H9 (cell line): Measurements from ENCODE around the gene GLS2. TPM values are rescaled to one million over a fixed set of nuclear protein-coding genes. Genes with fewer than 3 reads are reported as not detected.
"Not testable (repeated sequence)": the region's sequence is repeated elsewhere in the genome, so short reads cannot be mapped to it uniquely, and the experiment has no call there.

Experiments used
- DNase-seq: peaks from one replicate; pipeline ENCODE4 v3.0.0-alpha.2; 2017
- H2AFZ ChIP-seq: one replicate; pipeline ENCODE4 v1.6.1; 2013; ENCODE audit warnings: mild to moderate bottlenecking, low read length, control low read depth, moderate library complexity
- H2AK5ac ChIP-seq: 2 replicates; pipeline ENCODE4 v1.6.1; 2013; ENCODE audit warnings: low read length, control low read depth, mixed read lengths; ENCODE audit not compliant: insufficient read length
- H2BK120ac ChIP-seq: one replicate; pipeline ENCODE4 v1.6.1; 2013; ENCODE audit warnings: low read depth, mild to moderate bottlenecking, low read length, control low read depth, inconsistent platforms; ENCODE audit not compliant: poor library complexity, severe bottlenecking
- H2BK12ac ChIP-seq: 2 replicates; pipeline ENCODE4 v1.6.1; 2013; ENCODE audit warnings: low read length, control low read depth, mixed read lengths, low read depth; ENCODE audit not compliant: insufficient read length
- H2BK15ac ChIP-seq: 2 replicates; pipeline ENCODE4 v1.6.1; 2013; ENCODE audit warnings: low read depth, low read length, control low read depth
- H2BK20ac ChIP-seq: one replicate; pipeline ENCODE4 v1.6.1; 2013; ENCODE audit warnings: low read depth, mild to moderate bottlenecking, low read length, control low read depth, inconsistent platforms; ENCODE audit not compliant: poor library complexity, severe bottlenecking
- H2BK5ac ChIP-seq: 2 replicates; pipeline ENCODE4 v1.6.1; 2013; ENCODE audit warnings: low read length, control low read depth, mixed read lengths; ENCODE audit not compliant: insufficient read length
- H3K14ac ChIP-seq: 2 replicates; pipeline ENCODE4 v1.6.1; 2013; ENCODE audit warnings: low read length, control low read depth; ENCODE audit not compliant: insufficient read depth
- H3K18ac ChIP-seq: 2 replicates; pipeline ENCODE4 v1.6.1; 2013; ENCODE audit warnings: low read depth, mild to moderate bottlenecking, mixed read lengths, low read length, control low read depth; ENCODE audit not compliant: insufficient read length
- H3K23ac ChIP-seq: 2 replicates; pipeline ENCODE4 v1.6.1; 2013; ENCODE audit warnings: low read length, control low read depth, mixed read lengths, low read depth; ENCODE audit not compliant: insufficient read length
- H3K23me2 ChIP-seq: 2 replicates; pipeline ENCODE4 v1.6.1; 2013; ENCODE audit warnings: low read depth, mild to moderate bottlenecking, mixed read lengths, low read length, control low read depth; ENCODE audit not compliant: insufficient read length, poor library complexity, severe bottlenecking
- H3K27ac ChIP-seq: 2 replicates; pipeline ENCODE4 v1.5.1; 2013; ENCODE audit warnings: low read length, control low read depth, mixed read lengths, low read depth; ENCODE audit not compliant: insufficient read length
- H3K27me3 ChIP-seq: 2 replicates; pipeline ENCODE4 v1.6.1; 2013; ENCODE audit warnings: low read length, control low read depth, inconsistent platforms; ENCODE audit not compliant: insufficient read depth
- H3K4ac ChIP-seq: 2 replicates; pipeline ENCODE4 v1.6.1; 2013; ENCODE audit warnings: low read depth, mild to moderate bottlenecking, control low read depth, inconsistent platforms, low read length, moderate library complexity
- H3K4me1 ChIP-seq: 2 replicates; pipeline ENCODE4 v1.6.1; 2013; ENCODE audit warnings: low read length, control low read depth, inconsistent platforms; ENCODE audit not compliant: insufficient read depth
- H3K4me2 ChIP-seq: 2 replicates; pipeline ENCODE4 v1.6.1; 2013; ENCODE audit warnings: low read length, control low read depth, mixed read lengths; ENCODE audit not compliant: insufficient read length, insufficient read depth
- H3K56ac ChIP-seq: 2 replicates; pipeline ENCODE4 v1.6.1; 2013; ENCODE audit warnings: low read depth, mild to moderate bottlenecking, mixed read lengths, low read length, control low read depth; ENCODE audit not compliant: insufficient read length
- H3K79me1 ChIP-seq: 2 replicates; pipeline ENCODE4 v1.6.1; 2013; ENCODE audit warnings: low read depth, mild to moderate bottlenecking, moderate library complexity, low read length, control low read depth, inconsistent platforms; ENCODE audit not compliant: insufficient read depth, poor library complexity, severe bottlenecking
- H3K79me2 ChIP-seq: 2 replicates; pipeline ENCODE4 v1.6.1; 2013; ENCODE audit warnings: low read length, control low read depth, inconsistent platforms; ENCODE audit not compliant: insufficient read depth
- H3K9ac ChIP-seq: 2 replicates; pipeline ENCODE4 v1.6.1; 2013; ENCODE audit warnings: low read length, control low read depth, mixed read lengths; ENCODE audit not compliant: insufficient read length; ENCODE audit errors: extremely low read depth
- H3K9me3 ChIP-seq: one replicate; pipeline ENCODE4 v1.6.1; 2013; ENCODE audit warnings: low read depth, low read length, inconsistent platforms; ENCODE audit not compliant: control insufficient read depth
- H3T11ph ChIP-seq: one replicate; pipeline ENCODE4 v1.6.1; 2013; ENCODE audit warnings: mild to moderate bottlenecking, low read length, control low read depth, inconsistent platforms
- H4K20me1 ChIP-seq: one replicate; pipeline ENCODE4 v1.6.1; 2013; ENCODE audit not compliant: control insufficient read depth, insufficient read length, insufficient read depth
- H4K5ac ChIP-seq: 2 replicates; pipeline ENCODE4 v1.6.1; 2013; ENCODE audit warnings: low read depth, mild to moderate bottlenecking, mixed read lengths, low read length, control low read depth; ENCODE audit not compliant: insufficient read length
- H4K8ac ChIP-seq: replicated peaks from 2 replicates; pipeline ENCODE4 v1.6.1; 2013; ENCODE audit warnings: low read length, control low read depth, mixed read lengths, low read depth; ENCODE audit not compliant: insufficient read length
- H4K91ac ChIP-seq: 2 replicates; pipeline ENCODE4 v1.6.1; 2013; ENCODE audit warnings: low read depth, mild to moderate bottlenecking, moderate library complexity, mixed read lengths, low read length, control low read depth; ENCODE audit not compliant: insufficient read length
- H3K27ac Mint-ChIP-seq, 3 experiments: 2 replicates in 2 of 3; 3 replicates in 1 of 3; pipeline ENCODE4 v1.8.0; 2020 to 2021; ENCODE audit warnings: mixed read lengths in 3 of 3, mild to moderate bottlenecking in 1 of 3, moderate library complexity in 1 of 3
- H3K27me3 Mint-ChIP-seq: 2 replicates; pipeline ENCODE4 v1.8.0; 2021; ENCODE audit warnings: low read depth, mild to moderate bottlenecking, moderate library complexity, mixed read lengths
- H3K36me3 Mint-ChIP-seq, 3 experiments: 2 replicates in 2 of 3; 3 replicates in 1 of 3; pipeline ENCODE4 v1.8.0; 2020 to 2021; ENCODE audit warnings: low read depth in 3 of 3, mixed read lengths in 3 of 3; ENCODE audit not compliant: insufficient read depth in 1 of 3
- H3K4me1 Mint-ChIP-seq, 2 experiments: 2 replicates each; pipeline ENCODE4 v1.8.0; 2020; ENCODE audit warnings: mixed read lengths in 2 of 2
- H3K4me3 Mint-ChIP-seq, 2 experiments: 2 replicates in 1 of 2; 3 replicates in 1 of 2; pipeline ENCODE4 v1.8.0; 2020 to 2021; ENCODE audit warnings: mild to moderate bottlenecking in 2 of 2, mixed read lengths in 2 of 2, moderate library complexity in 1 of 2
- H3K9me3 Mint-ChIP-seq, 2 experiments: 2 replicates in 1 of 2; 3 replicates in 1 of 2; pipeline ENCODE4 v1.8.0; 2020; ENCODE audit warnings: mild to moderate bottlenecking in 2 of 2, mixed read lengths in 2 of 2, moderate library complexity in 1 of 2
- WGBS: extraction: QIAGEN DNeasy Blood & Tissue Kit; methylation state at CpG from one replicate; pipeline ENCODE4 v1.1.7; 2013; ENCODE audit warnings: missing lambda C conversion rate, low lambda C conversion rate, mixed read lengths; ENCODE audit not compliant: insufficient read length; ENCODE audit errors: extremely low coverage; 5-methylcytosine and 5-hydroxymethylcytosine counted together
- total RNA-seq: library from RNA; stranded (reverse); gene quantifications from 2 replicates; pipeline ENCODE4 v1.2.1, GENCODE V29; 2021

Gene GLS2
- total RNA-seq, 1 experiment from 2014 or later, result 17.0 TPM

DNA sequence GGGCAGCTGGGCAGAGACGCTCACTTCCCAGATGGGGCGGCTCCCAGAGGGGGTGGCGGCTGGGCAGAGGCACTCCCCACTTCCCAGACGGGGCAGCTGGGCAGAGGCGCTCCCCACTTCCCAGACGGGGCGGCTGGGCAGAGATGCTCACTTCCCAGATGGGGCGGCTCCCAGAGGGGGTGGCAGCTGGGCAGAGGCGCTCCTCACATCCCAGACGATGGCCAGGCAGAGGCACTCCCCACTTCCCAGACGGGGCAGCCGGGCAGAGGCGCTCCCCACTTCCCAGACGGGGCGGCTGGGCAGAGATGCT lies 6.1 kb upstream of the GLS2 start:
- not testable (repeated sequence) for H3K9me3 ChIP-seq, H3K27ac ChIP-seq, H4K8ac ChIP-seq, H2BK5ac ChIP-seq, H3K79me1 ChIP-seq, H3K27ac Mint-ChIP-seq, H3K4ac ChIP-seq, H3K79me2 ChIP-seq, H3K18ac ChIP-seq, H3K9ac ChIP-seq, H3K36me3 Mint-ChIP-seq, H4K20me1 ChIP-seq, H3K56ac ChIP-seq, H3K4me1 ChIP-seq, H3K23ac ChIP-seq, H3K4me2 ChIP-seq, H2BK12ac ChIP-seq, DNase-seq, H3K4me3 Mint-ChIP-seq, H2BK120ac ChIP-seq, H3T11ph ChIP-seq, H3K23me2 ChIP-seq, H2BK20ac ChIP-seq, H4K91ac ChIP-seq, H2AK5ac ChIP-seq, H2AFZ ChIP-seq, H3K14ac ChIP-seq, H2BK15ac ChIP-seq, H4K5ac ChIP-seq
- Mint-ChIP-seq H3K9me3 (peaks cover 30 to 31% of the 10 kb centered on the region in 2 experiments), H3K27me3 (peaks cover 58% of the 10 kb centered on the region), H3K4me1 (peaks cover 11% of the 10 kb centered on the region in 2 experiments)
- peaks cover 14% of the 10 kb centered on the region; the same call in 1 of the 2 replicates for H3K27me3 ChIP-seq
- no CpG with 5 or more reads among the region's 15 CpGs for WGBS

- peak; percentile 14 for DNase-seq
- H3K27me3 Mint-ChIP-seq, result peaks cover 60% of the 10 kb centered on the region
- H3K4me2 ChIP-seq, H2AFZ ChIP-seq, H4K8ac ChIP-seq, H3K9me3 ChIP-seq, H2BK20ac ChIP-seq, H3K27ac ChIP-seq, H3K23ac ChIP-seq, H3K4ac ChIP-seq, H2BK12ac ChIP-seq, H2BK15ac ChIP-seq, H2BK5ac ChIP-seq, H3K18ac ChIP-seq, H3K23me2 ChIP-seq, H3K4me1 ChIP-seq, H3K14ac ChIP-seq, H3K4me1 Mint-ChIP-seq, H3K4me3 Mint-ChIP-seq, H2AK5ac ChIP-seq, H3K36me3 Mint-ChIP-seq, H4K20me1 ChIP-seq, H3K79me1 ChIP-seq, H4K91ac ChIP-seq, H3K9ac ChIP-seq, H4K5ac ChIP-seq, H3K56ac ChIP-seq, H3T11ph ChIP-seq, H2BK120ac ChIP-seq, H3K79me2 ChIP-seq, H3K27ac Mint-ChIP-seq: not testable (repeated sequence)
- peaks cover 33 to 36% of the 10 kb centered on the region in 2 experiments for H3K9me3 Mint-ChIP-seq
- WGBS, result no CpG with 5 or more reads among the region's 31 CpGs
- H3K27me3 ChIP-seq, result peaks cover 18% of the 10 kb centered on the region; the same call in 1 of the 2 replicates
Observed at GRCh38 chr12:56493409-56494105, 5.6 kb upstream of the GLS2 start.
